HG03066 (cell line): Measurements from ENCODE around the gene PLXNB1.
"Not testable (repeated sequence)": the region's sequence is repeated elsewhere in the genome, so short reads cannot be mapped to it uniquely, and the experiment has no call there.

Experiments used
- ATAC-seq: cut with Tn5 transposase; IDR thresholded peaks from one replicate; pipeline ENCODE4 v1.9.1; 2021; ENCODE audit warnings: low read depth; ENCODE audit not compliant: unreplicated experiment

The PLXNB1 gene

DNA sequence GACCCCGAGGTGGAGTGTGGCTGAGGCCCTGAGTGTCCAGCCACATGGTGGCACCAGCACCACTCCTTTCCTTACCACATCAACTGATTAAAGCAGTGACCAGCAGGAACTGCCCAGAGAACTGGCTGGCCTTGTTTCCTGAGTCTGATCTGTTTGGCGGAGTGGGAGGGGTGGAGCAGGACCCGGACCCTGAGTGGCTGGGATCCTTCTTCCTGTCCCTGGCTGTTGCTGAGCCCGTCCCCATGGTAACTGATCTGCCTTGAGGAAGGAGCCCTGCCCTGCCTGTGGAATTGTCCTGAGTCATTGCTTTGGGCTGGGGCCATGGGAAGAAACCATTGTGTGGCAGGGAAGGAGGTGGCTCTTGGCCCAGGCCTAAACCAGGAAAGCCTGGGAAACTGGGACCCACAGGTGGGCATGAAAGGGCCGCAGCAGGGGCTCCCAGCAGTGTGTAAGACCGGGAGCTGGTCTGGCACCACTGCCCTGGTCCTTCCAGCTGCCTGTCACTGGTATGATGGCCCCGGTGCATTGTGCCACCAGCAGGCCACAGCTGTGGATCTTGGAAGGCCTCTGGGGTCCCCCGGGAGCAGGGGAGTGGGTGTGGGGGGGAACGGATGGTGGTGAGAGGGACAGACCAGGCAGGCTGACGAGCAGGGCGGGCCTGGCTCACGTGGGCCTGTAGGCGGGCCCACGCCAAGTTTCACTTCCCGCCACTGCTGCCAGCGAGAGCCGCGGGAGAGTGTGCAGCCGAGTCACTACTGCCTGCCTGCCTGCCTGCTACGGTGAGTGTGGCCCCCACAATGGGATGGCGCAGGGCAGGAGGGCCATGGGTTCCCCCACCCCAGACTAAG lies 35.9 kb upstream of the PLXNB1 start:
- peak; percentile 89 for ATAC-seq

GRCh38 chr3:48465237-48465530 lies 35.3 kb upstream of the PLXNB1 start:
- ATAC-seq = no peak

DNA sequence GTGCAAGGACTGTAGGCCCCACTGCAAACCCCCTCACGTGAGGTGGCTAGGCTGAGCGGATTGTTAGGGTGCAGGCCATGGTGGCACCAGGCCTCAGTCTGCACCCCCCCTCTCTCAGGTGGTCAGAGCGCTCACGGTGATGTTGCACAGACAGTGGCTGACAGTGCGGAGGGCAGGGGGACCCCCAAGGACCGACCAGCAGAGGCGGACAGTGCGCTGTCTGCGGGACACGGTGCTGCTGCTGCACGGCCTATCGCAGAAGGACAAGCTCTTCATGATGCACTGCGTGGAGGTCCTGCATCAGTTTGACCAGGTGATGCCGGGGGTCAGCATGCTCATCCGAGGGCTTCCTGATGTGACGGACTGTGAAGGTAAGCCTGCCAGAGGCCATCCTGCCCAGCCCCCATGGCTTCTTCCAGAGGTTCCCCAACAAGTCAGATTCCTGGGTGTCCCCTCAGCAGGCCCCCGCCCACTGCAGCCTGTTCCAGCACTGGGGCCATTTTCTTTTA lies 34.9 kb upstream of the PLXNB1 start:
- ATAC-seq = no peak

DNA sequence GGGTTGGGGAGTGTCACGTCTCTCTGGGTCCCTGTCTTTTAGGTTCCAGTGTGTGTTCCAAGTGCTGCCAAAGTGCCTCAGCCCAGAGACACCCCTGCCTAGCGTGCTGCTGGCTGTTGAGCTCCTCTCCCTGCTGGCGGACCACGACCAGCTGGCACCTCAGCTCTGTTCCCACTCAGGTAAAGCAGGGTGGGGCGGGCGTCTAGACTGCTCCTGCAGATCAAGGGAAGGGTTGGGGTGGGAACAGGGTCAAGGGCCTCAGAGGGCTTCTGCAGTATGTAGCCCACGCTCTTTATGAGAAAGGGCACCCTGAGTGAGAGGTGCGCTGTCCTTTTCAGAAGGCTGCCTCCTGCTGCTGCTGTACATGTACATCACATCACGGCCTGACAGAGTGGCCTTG lies 33.8 kb upstream of the PLXNB1 start:
- no peak for ATAC-seq

DNA sequence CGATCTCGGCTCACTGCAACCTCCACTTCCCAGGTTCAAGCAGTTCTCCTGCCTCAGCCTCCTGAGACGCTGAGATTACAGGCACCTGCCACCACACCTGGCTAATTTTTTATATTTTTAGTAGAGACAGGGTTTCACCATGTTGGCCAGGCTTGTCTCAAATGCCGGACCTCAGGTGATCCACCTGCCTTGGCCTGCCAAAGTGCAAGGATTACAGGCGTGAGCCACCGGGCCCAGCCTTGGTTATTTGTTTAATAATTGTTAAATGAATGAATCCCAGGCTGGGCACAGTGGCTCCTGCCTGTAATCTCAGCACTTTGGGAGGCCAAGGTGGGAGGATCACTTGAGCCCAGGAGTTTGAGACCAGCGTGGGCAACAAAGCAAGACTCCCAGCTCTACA lies 31.9 kb upstream of the PLXNB1 start:
- not testable (repeated sequence) for ATAC-seq

DNA sequence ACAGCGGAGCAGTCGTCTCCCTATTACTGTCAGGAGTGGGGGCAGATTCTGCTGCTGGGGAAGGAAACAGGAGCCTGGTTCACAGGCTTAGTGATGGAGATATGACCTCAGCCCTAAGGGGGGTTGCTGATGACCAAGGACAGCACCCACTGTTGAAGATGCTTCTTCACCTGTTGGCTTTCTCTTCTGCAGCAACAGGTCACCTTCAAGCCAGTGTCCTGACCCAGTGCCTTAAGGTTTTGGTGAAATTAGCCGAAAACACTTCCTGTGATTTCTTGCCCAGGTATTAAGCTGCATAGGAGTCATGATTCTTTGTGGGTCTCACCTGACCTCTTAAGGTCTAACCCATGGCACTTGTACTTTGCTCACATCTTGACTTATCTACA lies 30.6 kb upstream of the PLXNB1 start:
- no peak for ATAC-seq

DNA sequence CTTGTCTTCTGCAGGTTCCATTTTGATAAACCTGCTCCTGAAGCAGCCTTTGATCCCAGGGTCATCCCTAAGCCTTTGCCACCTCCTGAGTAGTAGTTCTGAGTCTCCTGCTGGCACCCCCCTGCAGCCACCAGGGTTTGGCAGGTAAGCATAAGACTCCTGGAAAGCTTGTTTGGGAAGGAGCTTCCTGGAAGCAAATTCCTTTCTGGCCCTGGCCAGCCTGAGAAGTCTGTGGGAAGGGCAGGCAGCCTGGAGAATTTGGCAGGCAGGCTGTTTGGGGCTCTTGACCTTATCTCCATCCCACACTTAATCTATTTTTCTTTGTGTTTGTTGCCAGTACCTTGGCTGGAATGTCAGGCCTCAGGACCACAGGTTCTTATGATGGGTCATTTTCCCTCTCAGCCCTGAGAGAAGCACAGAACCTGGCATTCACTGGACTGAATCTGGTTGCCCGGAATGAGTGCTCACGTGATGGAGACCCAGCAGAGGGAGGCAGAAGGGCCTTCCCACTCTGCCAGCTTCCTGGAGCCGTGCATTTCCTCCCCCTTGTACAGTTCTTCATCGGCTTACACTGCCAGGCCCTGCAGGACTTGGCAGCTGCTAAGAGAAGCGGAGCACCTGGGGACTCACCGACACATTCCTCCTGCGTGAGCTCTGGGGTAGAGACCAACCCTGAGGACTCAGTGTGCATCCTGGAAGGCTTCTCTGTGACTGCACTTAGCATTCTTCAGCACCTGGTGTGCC lies 30.1 kb upstream of the PLXNB1 start:
- no peak for ATAC-seq

- no peak for ATAC-seq
Observed at GRCh38 chr3:48459331-48459730, 29.4 kb upstream of the PLXNB1 start.

- ATAC-seq = no peak
Observed at GRCh38 chr3:48456456-48456855, 26.6 kb upstream of the PLXNB1 start.

- ATAC-seq = no peak
Observed at GRCh38 chr3:48451270-48451669, 21.4 kb upstream of the PLXNB1 start.

- peak; percentile 85 for ATAC-seq
Observed at GRCh38 chr3:48446425-48447193, 16.7 kb upstream of the PLXNB1 start, which contains the start of gene ATRIP. ATRIP (plus strand) TSS chr3:48446737; CDS start chr3:48446846, 109 bp downstream.

DNA sequence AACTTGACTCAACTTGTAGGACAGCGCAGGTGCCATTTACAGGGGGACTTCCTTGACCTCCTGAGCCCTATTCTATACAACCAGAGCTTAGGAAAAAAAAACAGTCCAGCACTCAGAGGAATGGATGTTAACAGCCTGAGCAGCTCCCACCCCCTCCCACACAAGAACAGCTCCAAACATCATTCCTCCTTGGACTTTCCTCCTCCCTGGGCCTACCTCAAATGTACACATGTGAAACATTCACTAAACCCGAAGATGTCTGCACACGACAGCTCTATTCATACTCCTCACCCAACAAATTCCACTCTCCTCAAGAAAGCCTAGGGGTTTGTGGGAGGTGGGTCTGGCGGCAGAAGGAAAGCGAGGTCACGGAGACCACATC lies 16.1 kb upstream of the PLXNB1 start:
- ATAC-seq = no peak

DNA sequence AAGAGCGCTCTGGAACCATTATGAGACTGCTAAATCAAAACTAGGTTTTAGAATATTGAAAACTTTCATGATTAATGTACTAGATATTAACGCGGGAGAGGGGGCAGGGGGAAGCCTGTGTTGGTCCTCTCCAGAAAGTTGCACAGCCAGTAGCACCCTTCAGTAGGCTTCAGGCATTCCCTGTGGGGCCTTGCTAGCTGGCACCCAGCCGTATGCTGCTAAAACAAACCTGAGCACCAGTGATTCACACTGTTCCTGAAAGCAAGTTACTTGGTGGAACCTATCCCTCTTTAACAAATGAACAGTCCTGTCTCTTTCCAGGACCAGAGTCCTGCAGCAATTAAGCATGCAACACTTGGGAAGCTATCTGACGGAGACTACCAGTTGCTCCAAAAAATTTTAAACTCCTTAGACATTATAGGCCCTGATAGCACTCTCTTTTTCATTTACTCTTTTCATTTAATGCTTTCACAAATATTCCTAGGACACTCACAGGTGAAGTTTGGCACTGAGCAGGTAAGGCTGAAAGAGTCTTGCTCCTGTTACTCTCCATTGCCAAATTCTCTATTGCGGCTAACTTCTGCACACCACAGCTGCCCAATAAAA lies 15.5 kb upstream of the PLXNB1 start:
- ATAC-seq = no peak

DNA sequence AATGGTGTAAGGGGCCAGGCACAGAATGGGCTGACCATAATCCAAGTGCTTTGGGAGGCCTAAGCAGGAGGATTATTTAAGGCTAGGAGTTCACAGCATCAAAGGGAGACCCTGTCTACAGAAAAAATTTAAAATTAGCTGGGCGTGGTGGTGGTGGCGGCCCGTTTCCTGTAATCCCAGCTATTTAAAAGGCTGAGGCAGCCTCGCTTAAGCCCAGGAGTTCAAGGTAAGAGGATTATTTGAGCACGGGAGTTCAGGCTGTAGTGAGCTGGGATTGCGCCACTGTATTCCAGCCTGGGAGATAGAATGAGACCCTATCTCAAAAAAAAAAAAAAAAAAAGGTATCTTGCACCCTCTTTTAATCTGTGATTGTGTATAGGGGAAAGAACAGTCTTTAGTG lies 12.1 kb upstream of the PLXNB1 start:
- ATAC-seq = no peak

DNA sequence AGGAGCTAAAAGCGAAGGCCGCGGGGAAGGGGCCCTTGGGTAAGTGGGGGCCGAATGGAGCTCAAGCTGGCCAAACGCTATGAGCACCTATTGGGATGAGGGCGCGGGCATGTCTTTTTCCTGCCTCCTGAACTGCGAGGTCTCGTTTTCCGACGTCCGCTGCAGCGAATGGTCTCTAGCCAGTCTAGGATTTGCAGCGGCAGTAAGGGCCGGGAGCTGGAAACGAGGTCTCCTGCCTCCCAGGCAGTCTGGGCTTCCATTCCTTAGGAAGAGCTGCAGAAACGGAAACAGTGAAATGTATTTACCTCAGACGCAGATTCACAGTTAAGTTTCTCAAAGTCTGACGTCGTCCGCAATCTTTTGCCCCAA lies 10.7 kb upstream of the PLXNB1 start:
- ATAC-seq = no peak

GRCh38 chr3:48439820-48440589 lies 10.1 kb upstream of the PLXNB1 start, which contains the start of the genes CCDC51 and TMA7:
CCDC51 (minus strand) TSS chr3:48440119; CDS start chr3:48435128, 4,991 bp downstream.
TMA7 (plus strand) TSS chr3:48440257; CDS start chr3:48440297, 40 bp downstream.
- peak; percentile 91 for ATAC-seq

- ATAC-seq = no peak
Observed at GRCh38 chr3:48437812-48438211, 7.9 kb upstream of the PLXNB1 start.

- no peak for ATAC-seq
Observed at GRCh38 chr3:48436855-48437254, 7.0 kb upstream of the PLXNB1 start.

GRCh38 chr3:48436477-48436787 lies 6.5 kb upstream of the PLXNB1 start:
- ATAC-seq = no peak
